Measurements from ENCODE around the gene PLCE1.
"Not testable (repeated sequence)": the region's sequence is repeated elsewhere in the genome, so short reads cannot be mapped to it uniquely, and the experiment has no call there.

The PLCE1 gene

DNA sequence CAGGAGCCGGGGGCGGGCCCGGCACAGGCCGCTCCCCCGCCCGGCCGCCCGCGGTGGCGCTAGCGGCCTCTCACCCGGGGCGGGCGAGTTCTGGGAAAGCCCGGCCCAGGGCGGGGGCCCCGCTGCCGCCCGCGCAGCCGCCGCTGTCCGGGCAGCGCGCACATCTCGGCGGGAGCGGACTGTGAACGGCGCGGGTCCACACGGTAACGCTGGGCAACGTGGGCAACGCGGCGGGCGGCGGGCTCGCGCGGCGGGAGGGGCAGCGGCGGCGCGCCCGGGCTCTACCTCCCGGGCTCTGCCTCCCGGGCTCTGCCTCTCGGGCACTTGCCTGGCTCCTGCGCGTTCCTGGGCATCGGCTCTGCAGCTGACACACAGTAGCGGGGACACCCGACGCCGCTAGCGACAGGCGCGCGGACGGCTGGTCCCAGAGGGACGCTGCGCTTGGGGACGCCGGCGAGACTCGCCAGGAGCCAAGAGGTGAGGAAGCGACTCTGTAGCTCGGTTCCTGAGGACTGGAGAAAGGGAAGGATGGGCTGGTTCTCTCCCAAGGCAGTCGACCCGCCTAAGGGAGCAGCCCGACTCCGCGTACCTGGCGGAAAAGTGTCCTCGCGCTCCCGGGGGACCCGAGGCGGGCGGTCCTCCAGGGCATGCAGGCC, at the start of gene PLCE1:
Gene PLCE1, plus strand, starts transcription at position 150 of the 656 bp plus-strand sequence. CDS start 37,116 bp downstream, outside the sequence.
- DNase-seq, result no peak

GRCh38 chr10:93945819-93946218, 47.9 kb upstream of the PLCE1 start:
- DNase-seq, result no peak

GRCh38 chr10:93947055-93947454, 46.7 kb upstream of the PLCE1 start:
- DNase-seq, result no peak

DNA sequence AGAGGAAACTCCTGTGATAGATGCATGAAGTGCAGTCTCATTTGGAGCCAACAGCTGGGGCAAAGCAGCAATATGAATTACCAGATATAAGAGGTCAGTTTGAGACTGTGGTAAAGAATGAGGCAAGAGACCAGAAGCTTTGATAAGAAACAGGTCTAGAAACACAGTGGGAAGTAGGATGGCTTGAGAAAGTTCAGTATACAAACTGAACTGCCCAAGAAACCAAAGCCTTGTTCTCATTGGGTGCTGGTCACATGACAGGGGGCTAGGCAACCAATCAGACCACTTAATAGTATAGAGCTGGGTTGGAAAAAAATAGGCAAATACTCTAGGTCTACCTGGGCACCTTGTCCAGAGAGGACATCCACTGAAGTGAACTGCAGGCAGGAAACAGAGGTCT, 46.2 kb upstream of the PLCE1 start:
- DNase-seq, result no peak

- DNase-seq, result no peak
Observed at GRCh38 chr10:93951905-93952304, 41.8 kb upstream of the PLCE1 start.

- DNase-seq, result no peak
Observed at GRCh38 chr10:93954299-93954698, 39.4 kb upstream of the PLCE1 start.

DNA sequence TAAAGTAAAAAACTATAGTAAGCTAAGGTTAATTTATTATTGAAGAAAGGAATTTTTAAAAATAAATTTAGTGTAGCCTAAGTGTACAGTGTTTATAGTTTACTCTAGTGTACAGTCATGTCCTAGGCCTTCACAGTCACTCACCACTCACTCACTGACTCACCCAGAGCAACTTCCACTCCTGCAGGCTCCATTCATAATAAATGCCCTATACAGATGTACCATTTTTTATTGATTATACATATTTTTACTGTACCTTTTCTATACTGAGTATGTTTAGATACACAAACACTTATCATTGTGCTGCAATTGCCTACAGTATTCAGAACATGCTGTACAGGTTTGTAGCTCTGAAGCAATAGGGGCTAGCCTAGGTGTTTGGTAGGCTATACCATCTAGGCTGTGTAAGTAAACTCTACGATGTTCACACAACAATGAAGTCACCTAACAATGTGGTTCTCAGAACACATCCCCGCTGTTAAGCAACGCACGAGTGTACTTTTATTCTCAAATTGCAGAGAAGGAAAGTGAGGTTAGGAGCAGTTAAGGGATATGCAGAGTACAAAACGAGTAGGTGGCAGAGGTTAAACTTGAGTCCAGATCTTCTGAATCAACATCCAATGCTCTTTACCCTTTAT, 38.9 kb upstream of the PLCE1 start:
- no peak for DNase-seq

- no peak for DNase-seq
Observed at GRCh38 chr10:93958834-93959233, 34.9 kb upstream of the PLCE1 start.

- DNase-seq, result not testable (repeated sequence)
Observed at GRCh38 chr10:93960988-93961387, 32.7 kb upstream of the PLCE1 start.

DNA sequence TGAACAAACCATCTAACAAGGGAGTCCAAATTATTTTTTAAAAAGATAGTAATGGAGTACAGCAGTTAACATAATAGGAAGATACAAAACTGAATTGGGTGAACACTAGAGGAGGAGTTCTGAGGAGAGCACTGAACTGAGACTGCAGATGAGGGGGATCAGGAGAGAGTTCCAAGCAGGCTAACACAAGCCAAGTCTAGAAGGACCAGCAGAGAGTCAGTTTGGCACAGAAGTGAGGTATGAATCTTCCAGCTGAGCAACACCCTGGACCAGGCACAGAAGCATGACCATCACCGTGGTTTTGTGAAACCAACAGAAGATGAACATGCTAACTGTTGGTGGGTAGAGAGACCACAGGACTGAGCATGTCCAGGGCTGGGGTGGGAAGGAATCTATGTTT, 30.8 kb upstream of the PLCE1 start:
- DNase-seq, result no peak

GRCh38 chr10:93963434-93963833, 30.3 kb upstream of the PLCE1 start:
- DNase-seq, result no peak

DNA sequence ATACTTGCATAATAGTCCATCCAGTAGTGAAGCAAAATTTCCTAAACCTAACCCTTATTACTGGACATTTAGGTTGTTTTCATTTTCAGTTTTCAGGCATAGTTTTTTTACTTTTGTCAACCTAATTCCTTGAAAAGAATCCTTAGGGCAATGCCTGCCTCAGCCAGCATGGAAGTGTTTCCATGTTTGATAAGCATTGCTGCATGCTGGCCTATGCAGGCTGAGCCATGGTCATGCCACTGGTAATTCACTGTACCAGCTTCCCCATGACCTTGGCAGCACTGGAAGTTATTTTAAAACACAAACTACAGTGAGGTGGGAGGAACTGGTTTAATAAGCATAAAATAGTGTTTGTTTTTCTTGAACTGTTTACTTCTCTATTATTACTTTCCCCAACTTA, 27.8 kb upstream of the PLCE1 start:
- no peak for DNase-seq

DNA sequence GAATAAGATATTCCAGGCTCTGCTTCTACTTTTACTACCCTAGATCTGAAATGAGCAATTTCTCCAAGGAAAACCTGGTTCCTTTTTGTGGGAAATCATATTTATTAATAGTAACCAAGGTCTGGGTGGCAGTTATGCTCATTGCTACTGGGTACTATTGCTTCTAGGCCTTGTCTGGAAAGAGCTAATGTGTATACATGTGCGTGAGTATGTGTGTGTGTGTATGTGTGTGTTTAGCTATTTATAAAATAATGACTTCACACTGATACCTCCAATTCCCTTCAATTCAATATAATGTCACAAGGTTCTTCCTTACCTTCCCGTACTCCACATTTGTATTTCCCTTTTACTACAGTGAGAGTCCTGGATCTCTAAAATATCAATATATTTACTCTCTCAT, 26.0 kb upstream of the PLCE1 start:
- no peak for DNase-seq

DNA sequence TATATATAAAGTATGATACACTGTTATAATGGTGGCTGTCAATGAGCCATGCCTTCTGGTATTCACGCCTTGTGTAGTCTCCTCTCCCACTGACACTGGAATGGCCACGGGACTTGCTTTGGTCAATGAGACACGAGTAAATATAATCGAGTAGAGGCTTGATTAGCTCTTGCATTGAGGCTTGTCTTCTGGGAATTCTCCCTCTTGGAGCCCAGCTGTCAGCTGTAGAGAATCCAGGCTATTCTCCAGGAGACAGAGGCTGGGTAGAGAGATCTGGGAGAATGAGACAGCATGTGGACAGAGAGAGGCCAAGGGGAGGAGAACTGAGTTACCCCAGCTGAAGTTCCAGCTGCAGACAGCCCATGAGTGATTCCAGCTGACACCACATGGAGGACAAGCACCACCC, 25.2 kb upstream of the PLCE1 start:
- no peak for DNase-seq

DNA sequence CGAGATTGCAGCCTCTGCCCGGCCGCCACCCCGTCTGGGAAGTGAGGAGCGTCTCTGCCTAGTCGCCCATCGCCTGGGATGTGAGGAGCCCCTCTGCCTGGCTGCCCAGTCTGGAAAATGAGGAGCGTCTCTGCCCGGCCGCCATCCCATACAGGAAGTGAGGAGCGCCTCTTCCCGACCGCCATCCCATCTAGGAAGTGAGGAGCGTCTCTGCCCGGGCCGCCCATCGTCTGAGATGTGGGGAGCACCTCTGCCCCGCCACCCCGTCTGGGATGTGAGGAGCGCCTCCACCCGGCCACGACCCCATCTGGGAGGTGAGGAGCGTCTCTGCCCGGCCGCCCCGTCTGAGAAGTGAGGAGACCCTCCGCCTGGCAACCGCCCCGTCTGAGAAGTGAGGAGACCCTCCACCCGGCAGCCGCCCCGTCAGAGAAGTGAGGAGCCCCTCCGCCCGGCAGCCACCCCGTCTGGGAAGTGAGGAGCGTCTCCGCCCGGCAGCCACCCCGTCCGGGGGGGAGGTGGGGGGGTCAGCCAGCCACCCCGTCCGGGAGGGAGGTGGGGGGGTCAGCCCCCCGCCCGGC, 23.2 kb upstream of the PLCE1 start:
- DNase-seq, result not testable (repeated sequence)

- no peak for DNase-seq
Observed at GRCh38 chr10:93973748-93974445, 19.8 kb upstream of the PLCE1 start.

DNA sequence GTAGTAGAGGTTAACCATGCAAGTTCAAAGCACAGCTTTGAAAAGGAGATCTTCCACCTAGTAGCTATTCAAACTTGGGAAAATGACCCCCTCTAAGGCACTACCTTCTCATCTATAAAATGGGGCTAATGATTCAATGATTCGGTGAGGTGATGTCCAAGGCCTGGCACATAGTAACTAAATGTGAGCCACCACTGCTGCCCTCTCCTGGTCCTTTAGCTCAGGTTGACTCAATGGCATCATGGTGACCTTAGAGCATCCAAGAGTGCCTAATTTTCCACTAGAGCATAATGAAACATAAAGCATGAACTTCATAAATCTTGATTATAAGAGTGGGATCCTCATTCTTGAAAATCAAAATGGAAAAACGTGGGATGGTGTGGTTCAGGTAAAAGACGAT, 16.3 kb upstream of the PLCE1 start:
- DNase-seq, result no peak

DNA sequence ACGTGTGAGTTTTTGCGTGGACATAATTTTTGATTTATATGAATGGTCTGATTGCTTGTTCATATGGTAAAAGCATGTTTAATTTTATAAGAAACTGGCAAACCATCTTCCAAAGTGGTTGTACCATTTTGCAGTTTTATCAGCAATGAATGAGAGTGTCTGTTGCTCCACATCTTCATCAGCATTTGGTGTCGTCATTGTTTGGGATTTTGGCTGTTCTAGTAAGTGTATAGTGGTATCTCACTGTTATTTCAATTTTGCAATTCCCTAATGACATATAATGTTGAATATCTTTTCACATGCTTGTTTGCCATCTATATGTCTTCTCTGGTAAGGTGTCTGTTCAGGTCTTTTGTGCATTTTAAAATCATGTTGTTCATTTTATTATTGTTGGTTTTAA, 13.2 kb upstream of the PLCE1 start:
- DNase-seq, result no peak

GRCh38 chr10:93991114-93991513, 2.6 kb upstream of the PLCE1 start:
- no peak for DNase-seq

DNA sequence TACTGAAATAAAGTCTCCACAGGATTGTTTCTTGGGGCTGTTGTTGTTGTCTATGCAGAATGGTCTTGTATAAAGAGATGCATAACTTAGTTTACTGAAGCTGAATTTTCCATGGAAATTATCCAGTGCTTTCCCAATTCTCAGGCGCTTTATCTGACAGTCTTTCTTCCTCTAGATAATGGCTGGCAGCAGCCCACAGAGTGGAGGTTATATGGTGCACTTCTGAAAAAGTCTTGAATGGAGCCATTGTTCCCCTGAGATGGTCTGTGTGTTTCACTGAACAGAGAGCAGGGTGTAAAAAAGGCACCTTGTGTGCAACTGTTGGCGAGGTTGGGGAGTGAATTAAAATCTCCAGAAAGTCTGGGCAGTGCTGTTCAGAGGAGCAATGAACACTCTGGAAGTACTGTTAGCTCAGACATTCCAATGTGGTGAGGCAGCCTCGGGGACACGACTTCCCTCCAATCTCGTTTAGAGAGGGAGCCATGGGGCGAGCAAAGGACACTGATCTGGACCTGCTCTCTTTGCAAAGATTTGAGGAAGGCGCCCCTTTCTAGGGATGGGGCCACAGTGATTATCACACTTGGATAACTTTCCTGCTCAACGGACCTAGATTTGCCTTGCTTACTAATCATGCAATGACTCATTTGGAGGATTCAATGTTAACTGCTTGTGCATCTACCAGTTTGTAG, 2.0 kb upstream of the PLCE1 start:
- DNase-seq, result no peak

DNA sequence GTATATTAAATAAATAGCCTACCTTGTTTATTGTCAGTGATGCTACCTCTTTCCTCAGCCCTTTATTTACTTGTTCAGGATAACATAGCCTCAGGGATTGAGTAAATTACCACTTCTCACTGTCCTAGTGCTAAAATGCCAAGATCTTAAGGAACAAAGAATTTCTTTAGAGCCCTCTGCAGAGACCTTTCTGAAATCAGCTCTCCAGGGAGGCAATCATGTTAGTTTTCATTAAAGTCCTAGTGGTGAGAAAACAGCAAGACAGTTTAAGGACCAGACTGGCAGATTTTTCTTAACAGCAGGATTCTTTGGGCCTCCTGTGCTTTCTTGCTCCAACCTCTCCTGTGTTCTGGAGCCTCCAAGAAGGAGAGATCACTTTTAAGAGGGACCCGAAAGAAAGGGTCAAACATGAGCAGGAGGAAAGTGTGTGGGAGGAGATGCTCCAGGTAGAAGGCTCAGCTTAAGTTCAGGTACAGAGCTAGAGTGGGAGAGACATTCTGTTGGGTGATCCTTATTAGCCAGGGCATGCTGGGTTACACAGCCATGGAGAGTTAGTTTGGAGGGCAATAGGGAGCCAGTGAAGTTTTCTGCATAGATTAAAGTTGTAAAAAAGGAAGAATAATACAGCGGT, 1.2 kb upstream of the PLCE1 start:
- no peak for DNase-seq

DNA sequence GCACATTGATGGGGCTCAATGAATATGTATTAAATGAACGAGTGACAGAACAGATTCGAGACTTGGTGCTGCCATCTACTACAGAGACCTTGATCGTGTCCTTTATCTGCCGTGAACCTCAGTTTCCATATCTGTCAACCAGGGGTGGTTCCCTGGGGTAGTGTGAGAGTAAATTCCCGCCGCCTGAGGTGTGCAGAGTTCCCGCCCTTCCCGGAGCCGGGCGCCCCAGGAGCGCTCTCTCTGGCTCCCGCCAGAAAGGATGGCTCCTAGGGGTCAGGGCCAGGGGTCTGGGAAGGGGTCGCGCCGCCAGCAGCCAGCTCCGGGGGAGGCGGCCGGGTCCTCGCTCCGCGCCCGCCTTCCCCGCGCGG, 333 bp upstream of the PLCE1 start:
- DNase-seq, result no peak

DNA sequence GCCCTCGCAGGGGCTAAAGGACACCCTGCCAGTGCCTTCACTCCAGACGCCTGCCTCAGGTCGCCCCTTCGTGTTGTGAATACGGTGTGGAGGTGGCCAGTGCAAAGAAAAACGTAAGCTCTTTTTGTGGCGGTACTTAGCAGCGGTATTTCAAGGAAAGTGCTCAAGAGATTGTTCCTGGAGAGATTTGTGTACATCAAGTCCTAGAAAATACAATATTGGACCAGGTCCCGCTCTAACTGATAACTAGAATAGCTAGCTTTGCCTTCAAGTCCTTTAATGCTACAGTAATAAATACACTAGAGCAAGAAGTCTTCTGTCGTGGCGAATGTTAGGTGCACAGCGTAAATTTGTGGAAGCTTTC, 689 bp downstream of the PLCE1 start:
- DNase-seq, result no peak
